Muscle layer of duodenum (tissue), 2 donors: Measurements from ENCODE around the gene ADO.
A peak's percentile ranks its signal among the peaks of the same experiment; 100 is the strongest.

Experiments used
- H3K27ac ChIP-seq: one replicate; pipeline ENCODE4 v1.7.0; 2013; ENCODE audit warnings: mild to moderate bottlenecking, low read length
- H3K27me3 ChIP-seq: one replicate; pipeline ENCODE4 v1.7.0; 2013; ENCODE audit warnings: low read depth, mild to moderate bottlenecking, control low read depth, low read length
- H3K36me3 ChIP-seq, 2 donors: one replicate each; pipeline ENCODE4 v1.7.0; 2013; ENCODE audit warnings: low read length in 2 of 2, control low read depth in 1 of 2, mild to moderate bottlenecking in 1 of 2; ENCODE audit not compliant: insufficient read depth in 2 of 2, control insufficient read depth in 1 of 2
- H3K4me1 ChIP-seq, 2 donors: one replicate each; pipeline ENCODE4 v1.7.0; 2013; ENCODE audit warnings: low read length in 2 of 2, mild to moderate bottlenecking in 2 of 2, control low read depth in 1 of 2, moderate library complexity in 1 of 2; ENCODE audit not compliant: insufficient read depth in 2 of 2, control insufficient read depth in 1 of 2
- H3K4me3 ChIP-seq, 2 donors: one replicate each; pipeline ENCODE4 v1.7.0; 2013; ENCODE audit warnings: low read length in 2 of 2, low read depth in 1 of 2, mild to moderate bottlenecking in 1 of 2
- H3K9me3 ChIP-seq, 2 donors: one replicate each; pipeline ENCODE4 v1.7.0; 2013; ENCODE audit warnings: low read length in 2 of 2, control low read depth in 1 of 2, mild to moderate bottlenecking in 1 of 2; ENCODE audit not compliant: control insufficient read depth in 1 of 2
- donor health status: healthy.

ADO gene

DNA sequence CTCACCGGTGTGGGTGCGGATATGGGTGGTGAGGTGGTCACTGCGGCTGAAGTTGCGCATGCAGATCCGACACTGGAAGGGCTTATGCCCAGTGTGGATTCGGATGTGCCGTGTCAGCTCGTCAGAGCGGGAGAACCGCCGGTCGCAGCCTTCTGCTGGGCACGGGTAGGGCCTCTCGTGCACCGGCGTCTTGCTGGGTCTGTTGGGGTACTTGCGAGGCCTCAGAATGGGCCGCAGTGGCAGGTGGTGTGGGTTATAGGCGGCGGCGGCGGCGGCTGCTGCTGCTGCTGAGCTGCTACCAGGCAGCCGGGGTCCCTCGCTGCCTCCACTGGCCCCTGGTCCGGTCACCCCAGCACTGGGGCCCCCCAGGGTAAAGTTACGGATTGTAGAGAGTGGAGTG lies 8.9 kb downstream of the ADO start:
- H3K4me1 ChIP-seq: peaks cover 3 to 24% of the 10 kb centered on the region in 2 donors
- peaks cover 17% of the 10 kb centered on the region for H3K27me3 ChIP-seq
- no peak overlapping the region for H3K4me3 ChIP-seq
- H3K9me3 ChIP-seq: no peaks in the 10 kb centered on the region
- no peak overlapping the region for H3K27ac ChIP-seq
- H3K36me3 ChIP-seq: no peaks in the 10 kb centered on the region

DNA sequence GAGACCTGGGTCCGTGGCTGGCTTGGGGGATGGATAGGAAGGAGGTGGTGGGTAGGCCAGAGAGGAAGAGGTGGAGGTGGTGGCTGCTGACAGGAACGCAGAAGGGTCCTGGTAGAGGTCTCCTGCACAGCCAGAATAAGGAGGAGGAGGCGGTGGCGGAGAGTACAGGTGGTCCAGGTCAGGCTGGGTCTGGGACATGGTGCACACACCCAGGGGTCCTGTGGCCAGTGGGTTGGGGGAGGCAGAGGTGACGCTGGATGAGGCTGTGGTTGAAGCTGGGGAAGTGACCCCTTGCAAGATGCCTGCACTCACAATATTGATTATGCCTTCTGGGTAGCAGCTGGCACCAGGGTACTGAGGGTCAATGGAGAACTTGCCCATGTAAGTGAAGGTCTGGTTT lies 9.5 kb downstream of the ADO start:
- H3K4me3 ChIP-seq: peak overlapping the region; percentile 79 to 96
- H3K27me3 ChIP-seq: peaks cover 18% of the 10 kb centered on the region
- no peaks in the 10 kb centered on the region for H3K36me3 ChIP-seq
- no peaks in the 10 kb centered on the region for H3K9me3 ChIP-seq
- no peak overlapping the region for H3K27ac ChIP-seq
- H3K4me1 ChIP-seq: peaks cover 3 to 29% of the 10 kb centered on the region in 2 donors

DNA sequence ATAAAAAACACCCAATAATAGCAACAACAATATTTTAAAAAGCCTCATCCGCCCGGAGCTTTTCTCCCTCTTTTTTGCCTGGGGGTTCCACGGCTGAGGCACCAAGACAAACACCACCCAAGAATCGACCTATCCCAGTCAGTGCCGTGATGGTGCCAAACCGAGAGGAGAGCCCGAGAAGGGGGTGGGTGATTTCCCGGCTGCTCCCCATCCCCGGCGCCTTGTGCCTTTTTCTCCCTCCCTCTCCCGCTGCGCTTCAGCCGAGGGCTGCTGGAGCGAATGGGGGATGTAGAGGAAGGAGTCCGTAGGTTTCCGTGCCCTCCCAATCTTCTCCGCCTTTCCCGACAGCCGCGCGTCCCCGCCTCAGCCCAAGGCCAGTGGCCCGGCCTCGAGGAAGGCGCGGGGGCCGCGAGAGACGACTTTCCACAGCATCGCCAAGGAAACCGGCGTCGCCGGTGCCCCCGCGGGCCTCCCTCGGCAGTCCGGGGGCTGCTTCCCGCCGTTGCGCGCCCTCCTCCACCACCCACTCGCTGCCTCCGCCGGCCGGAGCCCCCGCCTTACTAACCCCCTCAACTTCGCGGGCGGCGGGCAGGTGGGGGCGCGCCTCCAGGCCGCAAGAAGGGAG lies 10.3 kb downstream of the ADO start:
- H3K36me3 ChIP-seq: no peaks in the 10 kb centered on the region
- no peaks in the 10 kb centered on the region for H3K9me3 ChIP-seq
- H3K4me1 ChIP-seq: peaks cover 3 to 31% of the 10 kb centered on the region in 2 donors
- H3K4me3 ChIP-seq: peak overlapping the region; percentile 79 to 96
- peaks cover 26% of the 10 kb centered on the region for H3K27me3 ChIP-seq
- no peak overlapping the region for H3K27ac ChIP-seq

DNA sequence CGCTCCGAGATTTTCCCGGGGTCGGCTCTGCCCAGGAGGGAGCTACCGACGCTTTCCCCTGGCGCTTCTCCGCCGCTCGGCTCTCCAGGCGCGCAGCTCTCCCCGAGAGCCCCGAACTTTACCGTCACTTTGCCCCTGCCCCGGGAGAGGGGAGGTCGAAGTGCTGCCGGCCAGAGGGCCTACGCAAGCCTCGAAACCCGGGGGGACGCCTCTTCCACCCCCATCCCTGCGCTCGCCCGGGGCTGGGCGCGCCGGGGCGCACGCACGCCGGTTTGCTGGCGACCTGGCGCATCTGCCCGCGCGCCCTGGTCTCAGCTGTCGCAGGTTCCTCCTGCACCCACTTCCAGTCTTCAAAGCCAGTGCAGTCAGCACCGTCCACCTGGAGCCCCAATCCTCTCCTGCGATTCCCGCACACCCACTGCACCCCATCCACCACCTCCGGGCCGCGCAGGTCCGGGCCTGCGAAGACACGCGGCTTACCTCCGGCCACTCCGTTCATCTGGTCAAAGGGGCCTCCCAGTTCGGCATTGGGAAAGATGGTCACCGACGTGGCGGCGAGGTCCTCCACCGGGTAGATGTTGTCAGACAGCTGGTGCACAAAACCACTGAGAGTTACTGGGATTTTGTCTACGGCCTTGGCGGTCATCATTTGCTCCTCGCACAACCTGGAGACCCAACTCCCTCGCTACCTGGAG lies 11.0 kb downstream of the ADO start:
- no peak overlapping the region for H3K27ac ChIP-seq
- H3K36me3 ChIP-seq: no peaks in the 10 kb centered on the region
- H3K27me3 ChIP-seq: peaks cover 26% of the 10 kb centered on the region
- H3K4me1 ChIP-seq: peaks cover 3 to 31% of the 10 kb centered on the region in 2 donors
- H3K4me3 ChIP-seq: peak overlapping the region; percentile 79 to 96
- H3K9me3 ChIP-seq: no peaks in the 10 kb centered on the region

DNA sequence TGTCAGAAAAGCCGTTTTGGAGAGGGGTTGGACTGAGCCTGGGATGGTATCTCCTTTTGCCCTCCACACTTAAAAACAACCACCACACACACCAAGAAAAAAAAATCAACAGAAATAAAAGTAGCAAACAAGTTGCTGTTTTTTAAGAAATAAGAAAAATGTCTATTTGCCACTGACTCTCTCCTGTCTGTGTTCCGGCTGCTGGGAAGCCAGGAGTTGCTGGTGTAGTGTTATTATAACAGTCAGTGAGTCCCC lies 11.5 kb downstream of the ADO start:
- no peaks in the 10 kb centered on the region for H3K9me3 ChIP-seq
- H3K4me3 ChIP-seq: peak overlapping the region; percentile 79 to 96
- H3K27me3 ChIP-seq: peaks cover 26% of the 10 kb centered on the region
- H3K4me1 ChIP-seq: peaks cover 3 to 31% of the 10 kb centered on the region in 2 donors
- no peaks in the 10 kb centered on the region for H3K36me3 ChIP-seq
- H3K27ac ChIP-seq: no peak overlapping the region

DNA sequence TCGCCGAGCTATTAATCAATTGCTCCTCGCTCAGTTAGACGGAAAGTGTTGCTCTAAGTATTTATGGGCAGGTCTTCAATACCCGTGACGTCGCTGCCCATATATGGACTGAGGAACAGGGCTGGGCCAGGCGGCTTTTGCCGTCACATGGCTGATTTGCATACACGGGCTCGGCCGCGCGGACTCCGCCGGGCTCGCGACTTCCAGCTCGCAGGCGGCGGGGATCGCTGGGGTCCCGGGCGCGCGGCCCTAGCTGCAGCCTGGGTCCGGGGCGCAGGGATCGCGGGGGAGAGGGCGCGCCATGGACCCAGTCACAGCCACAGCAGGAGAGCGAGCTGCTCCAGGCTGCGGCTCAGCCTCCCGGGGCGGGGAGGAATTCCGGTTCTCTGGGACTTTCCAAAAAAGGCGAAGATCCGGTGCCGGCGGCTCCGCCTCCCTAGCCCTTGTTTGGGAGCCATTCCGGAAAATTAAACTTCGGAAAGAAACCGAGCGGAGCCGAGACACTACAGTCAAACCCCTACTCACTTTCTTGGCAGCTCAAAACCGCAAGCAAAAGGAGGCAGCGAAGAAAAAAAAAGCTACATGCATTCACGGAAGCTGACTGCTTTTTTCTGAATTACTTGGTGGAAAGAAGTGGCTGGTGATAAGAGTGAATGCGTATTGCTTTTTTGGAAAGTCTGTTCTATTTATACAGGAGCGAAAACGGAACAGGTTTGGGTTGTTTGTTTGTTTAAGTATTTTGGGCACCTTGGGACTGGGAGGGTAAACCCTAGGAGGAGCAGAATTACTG lies 12.0 kb downstream of the ADO start, which contains the start of gene EGR2:
Gene EGR2 (minus strand): TSS at position 36 of the 790 bp plus-strand sequence. CDS start 337 bp downstream, outside the sequence.
- Histone ChIP-seq H3K27ac (peak within 1 kb of the TSS; percentile 97), H3K27me3 (peaks cover 26% of the 10 kb centered on the region), H3K9me3 (no peaks in the 10 kb centered on the region), H3K36me3 (no peaks in the 10 kb centered on the region), H3K4me3 (peak within 1 kb of the TSS; percentile 79 to 96), H3K4me1 (peaks cover 3 to 31% of the 10 kb centered on the region in 2 donors)

DNA sequence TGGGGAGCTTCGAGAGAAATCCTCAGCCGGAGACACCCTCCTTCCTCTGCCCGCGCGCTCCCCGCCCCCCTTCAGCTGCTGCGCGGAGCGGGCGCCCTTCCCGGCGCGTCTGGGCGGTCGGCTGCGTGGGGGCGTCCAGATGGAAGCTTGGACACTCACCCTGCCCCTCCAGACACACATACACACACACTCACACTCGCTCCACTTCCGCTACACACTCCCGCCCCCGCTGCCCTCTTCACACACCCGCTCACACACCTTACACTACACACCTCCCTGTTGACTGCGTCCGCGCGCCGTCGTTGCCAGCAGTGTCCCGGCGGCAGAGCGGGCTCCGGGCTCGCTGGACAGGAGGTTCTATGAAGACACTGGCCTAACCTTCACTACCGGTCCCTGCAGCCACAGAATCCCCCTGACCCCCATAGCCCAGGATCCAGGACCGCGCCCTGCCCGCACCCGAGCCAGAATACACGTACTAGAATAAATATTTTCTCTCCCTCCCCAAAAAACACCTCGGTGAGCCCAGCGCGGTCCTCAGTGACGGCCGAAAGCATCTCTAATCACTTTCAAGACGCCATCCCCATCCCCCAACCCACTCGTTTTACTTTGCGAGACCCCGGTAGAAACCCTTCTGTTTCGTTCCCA lies 12.7 kb downstream of the ADO start:
- peak overlapping the region; percentile 97 for H3K27ac ChIP-seq
- no peaks in the 10 kb centered on the region for H3K9me3 ChIP-seq
- H3K27me3 ChIP-seq: peaks cover 26% of the 10 kb centered on the region

DNA sequence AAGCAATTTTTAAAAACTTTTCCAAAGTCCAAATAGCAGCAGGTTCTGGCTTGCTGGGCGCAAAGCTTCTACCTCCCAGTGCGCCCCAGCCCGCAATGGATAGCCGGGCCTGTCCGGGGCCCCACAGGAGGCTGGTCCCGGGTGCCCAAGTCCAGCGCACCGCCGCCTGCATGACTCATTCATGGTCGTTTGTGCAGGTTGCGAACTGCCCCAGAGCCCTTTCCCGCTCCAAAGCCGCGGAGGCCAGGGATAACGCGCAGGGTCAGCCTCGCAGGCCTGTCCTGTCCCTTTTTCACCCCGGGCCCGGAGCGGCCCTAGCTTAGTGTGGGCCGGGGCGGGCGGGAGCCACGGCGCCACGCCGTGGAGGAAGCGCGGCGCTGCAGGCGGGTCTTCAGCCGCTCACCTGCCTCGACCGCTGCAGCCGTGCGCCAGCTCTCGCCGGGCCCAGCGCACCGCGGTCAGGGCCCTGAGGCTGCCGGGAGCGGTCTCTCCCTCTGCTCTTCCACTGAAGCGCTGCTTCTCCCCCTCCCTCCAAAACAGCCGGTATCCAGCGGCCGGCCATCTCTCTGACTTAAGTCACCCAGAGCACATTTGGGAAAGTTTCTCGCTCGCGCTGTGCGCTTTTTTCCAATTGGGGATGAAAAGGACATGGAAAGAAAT lies 13.4 kb downstream of the ADO start:
- Histone ChIP-seq H3K4me3 (peak overlapping the region; percentile 79 to 96), H3K27me3 (peaks cover 26% of the 10 kb centered on the region), H3K4me1 (peaks cover 3 to 31% of the 10 kb centered on the region in 2 donors), H3K27ac (no peak overlapping the region), H3K36me3 (no peaks in the 10 kb centered on the region), H3K9me3 (no peaks in the 10 kb centered on the region)

More for the DNA sequence above, 12.7 kb downstream of the ADO start:
- Histone ChIP-seq H3K4me3 (peak overlapping the region; percentile 79 to 96), H3K4me1 (peaks cover 3 to 31% of the 10 kb centered on the region in 2 donors), H3K36me3 (no peaks in the 10 kb centered on the region)

DNA sequence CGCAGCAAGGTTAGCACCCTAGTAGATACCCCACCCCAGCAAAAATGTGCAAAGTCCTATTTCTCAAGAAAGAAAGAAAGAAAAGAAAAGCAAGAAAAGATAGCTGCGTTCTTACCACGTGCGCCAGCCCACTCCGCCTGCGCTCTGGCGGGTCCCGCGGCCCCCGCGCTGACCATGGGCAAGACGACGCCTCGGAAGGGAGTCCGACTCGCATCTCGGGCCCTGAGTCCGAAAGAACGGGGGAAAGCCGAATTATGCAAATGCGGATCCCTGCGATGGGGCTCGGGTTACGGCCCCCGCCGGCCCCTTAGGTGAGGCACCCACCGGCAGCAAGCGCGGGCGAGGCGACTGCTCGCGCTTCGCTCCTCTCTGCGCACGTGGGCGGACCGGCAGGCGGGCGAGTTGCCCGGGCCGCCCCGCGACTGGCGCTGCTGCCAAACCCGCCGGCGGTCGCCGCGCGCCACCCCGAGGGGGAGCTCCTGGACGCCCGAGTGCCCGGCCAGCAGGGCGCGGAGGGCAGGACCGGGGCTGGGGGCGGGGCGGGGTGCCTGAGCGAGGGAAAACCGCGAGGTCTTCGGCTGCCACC lies 14.0 kb downstream of the ADO start:
- peaks cover 26% of the 10 kb centered on the region for H3K27me3 ChIP-seq
- no peaks in the 10 kb centered on the region for H3K36me3 ChIP-seq
- H3K27ac ChIP-seq: no peak overlapping the region
- H3K4me3 ChIP-seq: peak overlapping the region; percentile 79 to 96
- H3K9me3 ChIP-seq: no peaks in the 10 kb centered on the region
- peaks cover 3 to 31% of the 10 kb centered on the region in 2 donors for H3K4me1 ChIP-seq

DNA sequence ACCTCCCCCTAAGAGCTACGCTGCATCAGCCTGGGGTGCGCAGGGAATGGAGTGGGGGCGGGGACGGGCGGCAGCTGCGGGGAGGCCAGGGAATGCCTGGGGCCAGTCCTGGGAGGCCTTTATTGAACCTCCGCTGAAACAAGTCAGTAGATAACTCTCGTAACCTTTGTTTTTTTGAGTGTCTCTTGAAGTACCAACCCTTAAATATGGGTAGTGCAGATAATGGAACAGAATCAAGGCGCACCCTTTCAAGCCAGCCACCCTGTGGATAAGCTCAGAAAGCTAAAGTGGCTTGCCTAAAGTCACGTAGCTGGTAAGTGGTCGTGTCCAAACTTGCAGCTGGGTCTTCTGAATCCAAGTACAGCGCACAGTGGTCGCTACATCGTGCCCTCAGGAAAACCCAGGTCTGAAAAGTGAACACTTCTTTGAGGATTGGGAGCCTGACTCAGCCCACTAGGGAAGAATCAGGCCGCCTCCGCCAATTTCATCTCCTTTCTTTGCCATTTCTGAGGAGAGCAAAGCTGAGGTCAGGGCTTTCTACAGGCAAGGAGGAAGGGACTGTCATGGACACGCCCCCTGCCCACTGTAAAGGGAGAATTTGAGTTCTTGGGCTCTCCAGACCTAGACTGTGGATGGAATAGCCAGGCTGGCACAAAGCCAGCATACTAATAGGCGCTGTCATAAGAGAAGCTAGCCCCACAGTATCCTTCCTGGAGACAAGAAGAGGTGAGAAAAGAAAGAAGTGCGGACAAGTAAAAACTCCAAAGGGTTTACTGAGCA lies 14.8 kb downstream of the ADO start:
- Histone ChIP-seq H3K36me3 (no peaks in the 10 kb centered on the region), H3K27me3 (peaks cover 21% of the 10 kb centered on the region), H3K4me3 (peak overlapping the region in 1 of 2 donors; percentile 79), H3K9me3 (no peaks in the 10 kb centered on the region), H3K4me1 (peaks cover 3 to 31% of the 10 kb centered on the region in 2 donors), H3K27ac (no peak overlapping the region)
